CD14-positive monocyte (primary cell): Measurements from ENCODE around the gene TMEM82. TPM values are rescaled to one million over a fixed set of nuclear protein-coding genes. Genes with fewer than 3 reads are reported as not detected.

ENCODE experiments used
- DNase-seq, 3 donors: peaks; one replicate each; pipeline ENCODE4 v3.0.0-alpha.2; 2011 to 2022
- H2AFZ ChIP-seq: 2 replicates; pipeline ENCODE4 v1.6.0; 2012; ENCODE audit warnings: mild to moderate bottlenecking, low read depth, low read length, inconsistent platforms; ENCODE audit not compliant: insufficient read depth, poor library complexity, severe bottlenecking
- H3K27ac ChIP-seq, 2 donors: 1 replicate in 1 of 2; 2 replicates in 1 of 2; pipeline ENCODE4 v1.5.1; 2012 to 2013; ENCODE audit warnings: low read length in 2 of 2, control low read depth in 1 of 2, inconsistent platforms in 1 of 2, low read depth in 1 of 2, mild to moderate bottlenecking in 1 of 2
- H3K27me3 ChIP-seq, 2 donors: one replicate each; pipeline versions ENCODE4 v1.6.0 to v1.6.1; 2011 to 2013; ENCODE audit warnings: low read length in 2 of 2; ENCODE audit not compliant: control insufficient read depth in 2 of 2, insufficient read depth in 2 of 2
- H3K36me3 ChIP-seq, 2 donors: replicated peaks in 1 of 2; 1 replicate in 1 of 2; 2 replicates in 1 of 2; pipeline versions ENCODE4 v1.5.1 to v1.6.1; 2012 to 2013; ENCODE audit warnings: low read length in 2 of 2, control low read depth in 1 of 2, inconsistent platforms in 1 of 2, mild to moderate bottlenecking in 1 of 2; ENCODE audit not compliant: insufficient read depth in 2 of 2, control insufficient read depth in 1 of 2
- H3K4me1 ChIP-seq, 2 donors: 1 replicate in 1 of 2; 2 replicates in 1 of 2; pipeline versions ENCODE4 v1.5.1 to v1.6.1; 2012 to 2013; ENCODE audit warnings: low read length in 2 of 2, control low read depth in 1 of 2, inconsistent platforms in 1 of 2, mild to moderate bottlenecking in 1 of 2, moderate library complexity in 1 of 2; ENCODE audit not compliant: insufficient read depth in 2 of 2, control insufficient read depth in 1 of 2
- H3K4me2 ChIP-seq: replicated peaks from 2 replicates; pipeline ENCODE3; 2012; ENCODE audit warnings: low read length, moderate library complexity, mild to moderate bottlenecking; ENCODE audit not compliant: poor library complexity, severe bottlenecking; ENCODE audit errors: extremely low read depth
- H3K4me3 ChIP-seq, 3 experiments: fragments of 200-600 bp in 1 of 3; sonication (generic) in 1 of 3; replicated peaks in 1 of 3; 1 replicate in 2 of 3; 2 replicates in 1 of 3; pipeline ENCODE4 v1.5.1; 2011 to 2013; ENCODE audit warnings: low read length in 3 of 3, mild to moderate bottlenecking in 3 of 3, control low read depth in 2 of 3, low read depth in 2 of 3, inconsistent platforms in 1 of 3, moderate library complexity in 1 of 3
- H3K79me2 ChIP-seq: 2 replicates; pipeline ENCODE4 v1.6.0; 2012; ENCODE audit warnings: mild to moderate bottlenecking, control low read depth, inconsistent platforms, low read length, moderate library complexity; ENCODE audit not compliant: insufficient read depth
- H3K9ac ChIP-seq: 2 replicates; pipeline ENCODE4 v1.6.0; 2017; ENCODE audit warnings: low read length, mild to moderate bottlenecking; ENCODE audit not compliant: insufficient read depth, poor library complexity, severe bottlenecking
- H3K9me3 ChIP-seq, 2 donors: replicated peaks in 1 of 2; 1 replicate in 1 of 2; 2 replicates in 1 of 2; pipeline versions ENCODE4 v1.5.1 to v1.6.1; 2012 to 2013; ENCODE audit warnings: low read length in 2 of 2, control low read depth in 1 of 2; ENCODE audit not compliant: control insufficient read depth in 1 of 2, insufficient read depth in 1 of 2
- H4K20me1 ChIP-seq: 2 replicates; pipeline ENCODE4 v1.6.0; 2012; ENCODE audit warnings: mild to moderate bottlenecking, low read length, control low read depth, moderate library complexity; ENCODE audit not compliant: insufficient read depth
- H3K27ac Mint-ChIP-seq, 7 donors: one replicate each; pipeline ENCODE4 v1.8.0; 2020; ENCODE audit warnings: mild to moderate bottlenecking in 7 of 7, mixed read lengths in 7 of 7, moderate library complexity in 6 of 7, inconsistent platforms in 2 of 7
- H3K27me3 Mint-ChIP-seq, 3 donors: one replicate each; pipeline ENCODE4 v1.8.0; 2021 to 2022; ENCODE audit warnings: low read depth in 3 of 3, mild to moderate bottlenecking in 3 of 3, mixed read lengths in 3 of 3, moderate library complexity in 3 of 3, inconsistent platforms in 1 of 3
- H3K36me3 Mint-ChIP-seq, 2 donors: one replicate each; pipeline ENCODE4 v1.8.0; 2020; ENCODE audit warnings: mixed read lengths in 2 of 2, inconsistent platforms in 1 of 2, mild to moderate bottlenecking in 1 of 2
- H3K4me1 Mint-ChIP-seq: one replicate; pipeline ENCODE4 v1.8.0; 2020; ENCODE audit warnings: mild to moderate bottlenecking, mixed read lengths
- H3K4me3 Mint-ChIP-seq, 2 donors: one replicate each; pipeline ENCODE4 v1.8.0; 2020; ENCODE audit warnings: mild to moderate bottlenecking in 2 of 2, mixed read lengths in 2 of 2, moderate library complexity in 1 of 2
- H3K9me3 Mint-ChIP-seq, 7 donors: one replicate each; pipeline ENCODE4 v1.8.0; 2020 to 2022; ENCODE audit warnings: mixed read lengths in 7 of 7, mild to moderate bottlenecking in 6 of 7, moderate library complexity in 6 of 7, inconsistent platforms in 2 of 7
- WGBS: methylation state at CpG from one replicate; pipeline ENCODE4 v1.1.5; 2013; ENCODE audit warnings: missing lambda C conversion rate; ENCODE audit not compliant: insufficient coverage; 5-methylcytosine and 5-hydroxymethylcytosine counted together
- intact Hi-C, 2 donors: fragments of 100-400 bp; cut with micrococcal nuclease; formaldehyde crosslinking; loops; one replicate each; pipeline versions ENCODE4 v1.15.0 to v1.15.1; 2023
- polyA plus RNA-seq, 3 donors: library from polyadenylated mRNA; depleted of rRNA in 1 of 3; unstranded in 2 of 3; stranded (reverse) in 1 of 3; fragments of 300-500 nt in 2 of 3; fragments of >200 nt in 1 of 3; fragmentation: Illumina TruSeq in 2 of 3; gene quantifications; 1 replicate in 2 of 3; 2 replicates in 1 of 3; pipeline ENCODE4 v1.2.3, GENCODE V29; 2012 to 2021
- TF ChIP-seq, protein P1 (sequence below): fragments of 200-600 bp; IDR thresholded peaks from one replicate; pipeline ENCODE4 v1.8.0; 2022; ENCODE audit warnings: antibody characterized with exemption, mild to moderate bottlenecking

The TMEM82 gene
- polyA plus RNA-seq, 3 donors = not detected

DNA sequence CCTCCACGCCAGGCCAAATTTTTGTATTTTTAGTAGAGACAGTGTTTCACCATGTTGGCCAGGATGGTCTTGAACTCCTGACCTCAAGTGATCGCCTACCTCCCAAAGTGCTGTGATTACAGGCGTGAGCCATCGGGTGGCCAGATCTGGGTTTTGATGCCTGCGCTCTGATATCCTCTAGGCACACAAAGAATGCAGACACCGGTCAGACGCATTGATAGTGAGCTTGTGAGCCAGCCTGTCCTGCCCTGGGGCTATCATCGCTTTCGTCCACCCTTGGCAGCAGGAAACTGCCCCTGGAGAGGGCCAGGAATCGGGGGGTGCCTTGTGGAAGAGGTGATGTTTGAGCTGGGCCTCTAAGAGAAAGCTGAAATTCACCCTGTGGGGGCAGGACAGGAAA is 20.2 kb downstream of the TMEM82 start:
- peaks cover 41 to 73% (median 48%) of the 10 kb centered on the region in 3 donors for H3K27me3 Mint-ChIP-seq
- no peak overlapping the region for H3K9ac ChIP-seq
- H3K27me3 ChIP-seq = peaks cover 23 to 41% of the 10 kb centered on the region in 2 donors
- no peak overlapping the region for H3K27ac ChIP-seq
- no peak overlapping the region for H3K4me3 ChIP-seq
- H3K4me3 Mint-ChIP-seq = no peak overlapping the region
- H2AFZ ChIP-seq = no peak overlapping the region
- intact Hi-C loops = no loop called here
- no peaks in the 10 kb centered on the region for H3K4me1 ChIP-seq
- H3K79me2 ChIP-seq = no peaks in the 10 kb centered on the region
- no peaks in the 10 kb centered on the region for H3K36me3 ChIP-seq
- peaks cover 0 to 8% (median 2%) of the 10 kb centered on the region in 7 donors for H3K9me3 Mint-ChIP-seq
- H4K20me1 ChIP-seq = no peaks in the 10 kb centered on the region
- DNase-seq = no peak
- H3K4me1 Mint-ChIP-seq = peaks cover 3% of the 10 kb centered on the region
- H3K27ac Mint-ChIP-seq = peak overlapping the region in 1 of 7 donors; percentile 11
- no peak overlapping the region for H3K4me2 ChIP-seq
- TF ChIP-seq, protein P1, sequence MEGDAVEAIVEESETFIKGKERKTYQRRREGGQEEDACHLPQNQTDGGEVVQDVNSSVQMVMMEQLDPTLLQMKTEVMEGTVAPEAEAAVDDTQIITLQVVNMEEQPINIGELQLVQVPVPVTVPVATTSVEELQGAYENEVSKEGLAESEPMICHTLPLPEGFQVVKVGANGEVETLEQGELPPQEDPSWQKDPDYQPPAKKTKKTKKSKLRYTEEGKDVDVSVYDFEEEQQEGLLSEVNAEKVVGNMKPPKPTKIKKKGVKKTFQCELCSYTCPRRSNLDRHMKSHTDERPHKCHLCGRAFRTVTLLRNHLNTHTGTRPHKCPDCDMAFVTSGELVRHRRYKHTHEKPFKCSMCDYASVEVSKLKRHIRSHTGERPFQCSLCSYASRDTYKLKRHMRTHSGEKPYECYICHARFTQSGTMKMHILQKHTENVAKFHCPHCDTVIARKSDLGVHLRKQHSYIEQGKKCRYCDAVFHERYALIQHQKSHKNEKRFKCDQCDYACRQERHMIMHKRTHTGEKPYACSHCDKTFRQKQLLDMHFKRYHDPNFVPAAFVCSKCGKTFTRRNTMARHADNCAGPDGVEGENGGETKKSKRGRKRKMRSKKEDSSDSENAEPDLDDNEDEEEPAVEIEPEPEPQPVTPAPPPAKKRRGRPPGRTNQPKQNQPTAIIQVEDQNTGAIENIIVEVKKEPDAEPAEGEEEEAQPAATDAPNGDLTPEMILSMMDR = no peak
- peaks cover 0 to 5% of the 10 kb centered on the region in 2 donors for H3K9me3 ChIP-seq
- WGBS = 76% methylated on average over 9 of the region's 10 CpGs
- peaks cover 0 to 1% of the 10 kb centered on the region in 2 donors for H3K36me3 Mint-ChIP-seq

DNA sequence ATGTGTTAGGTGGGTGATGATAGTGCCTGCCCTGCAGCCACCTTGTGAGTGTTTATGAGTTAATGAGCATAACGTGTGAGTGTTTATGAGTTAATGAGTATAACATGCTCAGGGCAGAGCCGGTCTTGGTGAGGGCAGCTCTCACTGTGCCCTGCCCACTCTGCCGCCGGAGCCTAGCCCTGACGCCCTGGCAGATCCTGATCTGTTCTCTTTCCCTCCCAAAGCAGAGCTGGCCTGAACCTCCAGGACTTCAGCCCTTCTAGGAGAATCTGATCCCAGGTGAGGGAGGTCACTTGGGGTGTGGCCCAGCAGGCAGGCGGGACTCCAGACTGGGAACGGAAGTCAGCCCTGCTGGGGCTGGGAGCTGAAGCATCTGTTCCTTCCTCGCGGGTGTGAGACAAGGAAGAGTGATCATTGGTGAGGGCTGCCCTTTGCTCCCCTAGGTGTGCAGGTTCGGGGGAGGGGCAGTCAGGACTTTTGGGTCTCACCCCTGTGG is 22.0 kb downstream of the TMEM82 start:
- intact Hi-C loops = no loop called here
- Histone ChIP-seq H3K9ac (no peak overlapping the region), H3K4me2 (no peak overlapping the region), H3K4me1 (no peaks in the 10 kb centered on the region), H3K79me2 (no peaks in the 10 kb centered on the region), H3K36me3 (no peaks in the 10 kb centered on the region), H3K4me3 (no peak overlapping the region), H3K27ac (no peak overlapping the region), H3K9me3 (peaks cover 0 to 5% of the 10 kb centered on the region in 2 donors), H4K20me1 (no peaks in the 10 kb centered on the region), H3K27me3 (peaks cover 10 to 30% of the 10 kb centered on the region in 2 donors), H2AFZ (no peak overlapping the region)
- no peak for DNase-seq
- TF ChIP-seq, protein P1 = no peak
- 82% methylated on average over 2 of the region's 10 CpGs for WGBS
- Mint-ChIP-seq H3K36me3 (peaks cover 0 to 1% of the 10 kb centered on the region in 2 donors), H3K4me1 (no peaks in the 10 kb centered on the region), H3K27ac (no peak overlapping the region), H3K27me3 (peaks cover 34 to 62% (median 39%) of the 10 kb centered on the region in 3 donors), H3K4me3 (no peak overlapping the region), H3K9me3 (peaks cover 0 to 6% (median 1%) of the 10 kb centered on the region in 7 donors)
